ENCODE data around the gene SECISBP2L.
A peak's percentile ranks its signal among the peaks of the same experiment; 100 is the strongest.
"Not testable (repeated sequence)": the region's sequence is repeated elsewhere in the genome, so short reads cannot be mapped to it uniquely, and the experiment has no call there.

The SECISBP2L gene

GRCh38 chr15:48975472-48976419 is 70.5 kb downstream of the SECISBP2L start:
- ChIA-PET CTCF (interaction anchor here (0.6 to 5.9 kb wide), 39 partner anchors 11 to 1975 kb away, joined by 3 to 58 read pairs (median 4); partner anchors contain the start of genes EID1 and FGF7), POLR2A (no interaction called here)
- peak; percentile 88 for DNase-seq (ENCODE audit: extremely low spot score)
- peak; percentile 86 for TF ChIP-seq CTCF (IDR thresholded peaks at IDR 0.05; ENCODE audit: control extremely low read depth, extremely low read depth, low read depth, missing control alignments)

- ChIA-PET CTCF (interaction anchor here (0.6 to 5.9 kb wide), 21 partner anchors 12 to 616 kb away, joined by 3 to 58 read pairs (median 5); partner anchors contain the start of gene EID1), POLR2A (no interaction called here)
- TF ChIP-seq CTCF (IDR thresholded peaks at IDR 0.05; ENCODE audit: control extremely low read depth, extremely low read depth, low read depth, missing control alignments): no peak
- no peak for DNase-seq (ENCODE audit: extremely low spot score)
Measured at GRCh38 chr15:48974882-48975281, 71.4 kb downstream of the SECISBP2L start.

GRCh38 chr15:48972750-48973503 is 73.3 kb downstream of the SECISBP2L start:
- ChIA-PET CTCF (interaction anchor here (1.2 to 5.9 kb wide), 7 partner anchors 14 to 111 kb away, joined by 3 to 58 read pairs (median 6); partner anchors contain the start of gene EID1), POLR2A (no interaction called here)
- no peak for DNase-seq (ENCODE audit: extremely low spot score)
- no peak for TF ChIP-seq CTCF (IDR thresholded peaks at IDR 0.05; ENCODE audit: control extremely low read depth, extremely low read depth, low read depth, missing control alignments)

- DNase-seq (ENCODE audit: extremely low spot score); POLR2A ChIA-PET: not testable (repeated sequence)
- CTCF ChIA-PET: interaction anchor here (1.3 to 2.4 kb wide), 2 partner anchors 9 to 12 kb away, joined by 4 to 6 read pairs; no protein-coding TSS in a partner anchor
Measured at GRCh38 chr15:48970926-48971325, 75.3 kb downstream of the SECISBP2L start.

GRCh38 chr15:48968066-48968465 is 78.2 kb downstream of the SECISBP2L start:
- DNase-seq (ENCODE audit: extremely low spot score): no peak
- POLR2A ChIA-PET: no interaction called here
- TF ChIP-seq CTCF (IDR thresholded peaks at IDR 0.05; ENCODE audit: control extremely low read depth, extremely low read depth, low read depth, missing control alignments): no peak
- CTCF ChIA-PET: interaction anchor here (0.7 kb wide), 1 partner anchor 140 kb away, joined by 3 read pairs; no protein-coding TSS in a partner anchor

- no peak for TF ChIP-seq CTCF (IDR thresholded peaks at IDR 0.05; ENCODE audit: control extremely low read depth, extremely low read depth, low read depth, missing control alignments)
- CTCF ChIA-PET: interaction anchor here (0.7 to 1.5 kb wide), 4 partner anchors 13 to 140 kb away, joined by 3 to 4 read pairs (median 3); partner anchors contain the start of gene EID1
- POLR2A ChIA-PET: no interaction called here
- DNase-seq (ENCODE audit: extremely low spot score): no peak
Measured at GRCh38 chr15:48967336-48967735, 78.9 kb downstream of the SECISBP2L start.
